Activated CD4-positive, alpha-beta memory T cell treated with anti-CD3 and anti-CD28 coated beads, Interleukin-2, amount 10 ng/mL, durations not matched to agents 7 days and 5 days (primary cell): ENCODE measurements around the gene CARF. TPM values are rescaled to one million over a fixed set of nuclear protein-coding genes. Genes with fewer than 3 reads are reported as not detected.
A peak's percentile ranks its signal among the peaks of the same experiment; 100 is the strongest.
"Not testable (repeated sequence)": the region's sequence is repeated elsewhere in the genome, so short reads cannot be mapped to it uniquely, and the experiment has no call there.

Source experiments
- CTCF ChIA-PET: fragments of 350-600 bp; sonication (Branson Sonifier 250); formaldehyde crosslinking; loops from one replicate; lab custom pipeline; 2021; ENCODE audit warnings: antibody characterized with exemption, inconsistent platforms; lab: Charles Lee
- POLR2A ChIA-PET: fragments of 350-600 bp; sonication (Branson Sonifier 250); formaldehyde crosslinking; loops from one replicate; lab custom pipeline; 2021; ENCODE audit warnings: antibody characterized with exemption; lab: Charles Lee
- DNase-seq: peaks from one replicate; pipeline ENCODE4 v3.0.0-alpha.2; 2020
- H3K27ac Mint-ChIP-seq: one replicate; pipeline ENCODE4 v1.8.0; 2021; ENCODE audit warnings: mild to moderate bottlenecking, mixed read lengths
- H3K27me3 Mint-ChIP-seq: one replicate; pipeline ENCODE4 v1.8.0; 2021; ENCODE audit warnings: mixed read lengths
- H3K36me3 Mint-ChIP-seq: one replicate; pipeline ENCODE4 v1.8.0; 2021; ENCODE audit warnings: low read depth, mixed read lengths
- H3K4me1 Mint-ChIP-seq: one replicate; pipeline ENCODE4 v1.8.0; 2021; ENCODE audit warnings: mixed read lengths
- H3K4me3 Mint-ChIP-seq: one replicate; pipeline ENCODE4 v1.8.0; 2021; ENCODE audit warnings: mild to moderate bottlenecking, mixed read lengths
- H3K9me3 Mint-ChIP-seq: one replicate; pipeline ENCODE4 v1.8.0; 2021; ENCODE audit warnings: mixed read lengths
- total RNA-seq, 2 experiments: library from RNA; stranded (reverse); gene quantifications; one replicate each; pipeline ENCODE4 v1.2.3, GENCODE V29; 2021

The CARF gene
- 10 to 100 TPM; 11.9 to 12.3 TPM for total RNA-seq

DNA sequence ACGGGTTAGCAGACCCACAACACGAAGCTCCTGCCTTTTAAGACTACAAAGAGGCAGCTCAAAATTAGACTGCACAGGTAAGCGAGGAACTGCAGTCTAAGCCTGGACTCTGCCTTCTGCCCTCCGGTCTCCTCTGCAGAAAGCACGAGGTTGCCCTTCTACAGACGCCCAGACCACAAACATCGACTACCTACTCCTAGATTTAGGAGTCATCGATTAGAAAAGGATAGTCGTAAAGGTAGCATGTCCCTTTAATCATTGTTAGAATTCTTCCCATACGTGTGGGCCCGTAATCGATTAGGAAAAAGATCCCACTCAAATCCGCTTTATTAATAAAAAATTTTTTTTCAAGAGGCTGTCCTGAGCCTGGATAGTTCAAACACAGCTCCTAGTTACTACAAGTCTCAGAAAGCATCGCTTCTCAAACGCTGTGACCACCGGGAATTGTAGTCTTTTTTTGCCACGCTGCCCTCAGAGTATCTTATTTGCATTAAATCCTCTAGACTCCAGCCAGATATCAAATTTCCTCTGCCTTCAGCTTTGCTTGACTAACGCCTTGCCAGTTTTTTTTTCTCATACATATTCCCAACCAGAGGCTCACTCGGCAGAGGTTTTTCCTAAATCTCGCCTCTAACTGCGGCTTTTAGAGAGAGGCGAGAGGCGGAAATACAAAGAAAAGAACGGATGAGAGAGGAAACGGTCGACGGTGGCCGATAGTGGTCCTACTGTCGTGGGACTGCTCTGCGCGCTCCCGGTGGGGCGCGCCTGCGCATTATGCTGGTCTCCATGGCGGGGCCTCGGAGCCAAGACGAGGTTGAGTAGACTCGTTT is at the start of gene CARF, which contains the start of gene WDR12:
TSS of gene CARF (plus strand) at position 764 of the 830 bp plus-strand sequence. CDS start 29,628 bp downstream, outside the sequence.
TSS of gene WDR12 (minus strand) at position 162 of the 830 bp plus-strand sequence. CDS start 197 bp downstream, outside the sequence.
- H3K36me3 Mint-ChIP-seq: peaks cover 2% of the 10 kb centered on the region
- H3K27ac Mint-ChIP-seq: peak within 1 kb of the TSS; percentile 95
- H3K9me3 Mint-ChIP-seq: no peaks in the 10 kb centered on the region
- DNase-seq: peak; percentile 93
- H3K4me1 Mint-ChIP-seq: peaks cover 34% of the 10 kb centered on the region
- H3K27me3 Mint-ChIP-seq: no peaks in the 10 kb centered on the region
- POLR2A ChIA-PET: interaction anchor here (0.6 to 3.5 kb wide), 15 partner anchors 8 to 808 kb away, joined by 3 to 25 read pairs (median 4); partner anchors contain the start of genes CYP20A1, ICA1L and NBEAL1
- CTCF ChIA-PET: interaction anchor here (1.0 to 1.4 kb wide), 2 partner anchors 903 to 998 kb away, joined by 3 to 4 read pairs; no protein-coding TSS in a partner anchor
- H3K4me3 Mint-ChIP-seq: peak within 1 kb of the TSS; percentile 91

DNA sequence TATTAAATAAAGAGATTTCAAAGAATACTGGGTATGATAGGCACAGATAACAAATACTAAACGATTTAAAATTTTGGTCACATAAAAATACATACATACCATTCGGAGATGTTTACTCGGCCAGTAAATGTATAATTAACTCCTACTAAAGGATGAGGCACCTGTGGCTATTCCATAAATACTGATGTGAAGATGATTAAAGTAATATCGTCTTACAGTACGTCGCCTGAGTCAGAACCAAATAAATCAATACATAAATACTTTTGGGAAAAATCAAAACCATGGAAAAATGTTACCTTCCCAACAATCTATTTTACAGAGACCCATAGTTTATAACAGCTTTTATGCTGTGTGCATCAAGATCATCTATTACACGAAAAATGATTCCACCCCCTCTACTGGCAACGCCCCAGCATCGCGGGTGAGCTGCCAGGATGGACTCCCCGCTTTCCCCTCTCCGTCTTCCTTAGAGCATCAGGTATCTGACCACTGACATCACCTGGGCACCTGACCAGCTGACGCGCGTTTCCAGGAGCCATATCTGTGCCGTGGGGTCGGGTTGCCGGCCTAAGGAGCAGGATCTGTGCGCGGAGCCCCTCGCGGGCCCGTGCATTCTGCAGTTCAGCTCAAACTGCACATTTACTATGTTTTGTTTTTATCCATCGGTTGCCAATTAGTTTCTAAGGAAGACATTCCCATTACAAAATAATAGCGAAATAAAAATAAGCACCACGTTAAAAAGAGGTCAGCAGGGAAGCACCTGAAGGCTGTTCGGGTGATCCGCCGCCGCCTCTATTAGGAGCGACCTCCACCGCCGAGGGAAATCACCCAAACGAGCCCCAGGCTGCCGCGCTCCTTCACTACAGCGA is 41.4 kb upstream of the CARF start:
- POLR2A ChIA-PET: interaction anchor here (0.5 to 2.5 kb wide), 6 partner anchors 41 to 602 kb away, joined by 3 to 16 read pairs (median 7); partner anchors contain the start of genes CARF, CYP20A1, FAM117B and WDR12

GRCh38 chr2:202871300-202872141 is 40.6 kb upstream of the CARF start, which contains the start of gene ICA1L:
ICA1L (minus strand) TSS chr2:202871766; CDS start chr2:202829009, 42,757 bp downstream.
- peaks cover 12% of the 10 kb centered on the region for H3K4me1 Mint-ChIP-seq
- CTCF ChIA-PET: interaction anchor here (0.6 to 2.8 kb wide), 20 partner anchors 9 to 663 kb away, joined by 3 to 29 read pairs (median 4); partner anchors contain the start of gene FAM117B
- peak within 1 kb of the TSS; percentile 47 for H3K27ac Mint-ChIP-seq
- H3K27me3 Mint-ChIP-seq: no peaks in the 10 kb centered on the region
- no peaks in the 10 kb centered on the region for H3K36me3 Mint-ChIP-seq
- peak within 1 kb of the TSS; percentile 81 for H3K4me3 Mint-ChIP-seq
- peak; percentile 60 for DNase-seq
- POLR2A ChIA-PET: interaction anchor here (1.5 to 2.5 kb wide), 6 partner anchors 10 to 368 kb away, joined by 3 to 16 read pairs (median 7); partner anchors contain the start of genes CARF, CYP20A1, FAM117B and WDR12
- H3K9me3 Mint-ChIP-seq: no peaks in the 10 kb centered on the region

More for the DNA sequence above, 41.4 kb upstream of the CARF start:
- no peaks in the 10 kb centered on the region for H3K36me3 Mint-ChIP-seq
- H3K27me3 Mint-ChIP-seq: no peaks in the 10 kb centered on the region
- peak; percentile 69 for DNase-seq
- H3K9me3 Mint-ChIP-seq: no peaks in the 10 kb centered on the region
- peak overlapping the region; percentile 47 for H3K27ac Mint-ChIP-seq
- peaks cover 12% of the 10 kb centered on the region for H3K4me1 Mint-ChIP-seq
- peak overlapping the region; percentile 81 for H3K4me3 Mint-ChIP-seq
- CTCF ChIA-PET: interaction anchor here (0.6 to 2.8 kb wide), 25 partner anchors 15 to 583 kb away, joined by 3 to 29 read pairs (median 4); partner anchors contain the start of genes CYP20A1 and FAM117B

DNA sequence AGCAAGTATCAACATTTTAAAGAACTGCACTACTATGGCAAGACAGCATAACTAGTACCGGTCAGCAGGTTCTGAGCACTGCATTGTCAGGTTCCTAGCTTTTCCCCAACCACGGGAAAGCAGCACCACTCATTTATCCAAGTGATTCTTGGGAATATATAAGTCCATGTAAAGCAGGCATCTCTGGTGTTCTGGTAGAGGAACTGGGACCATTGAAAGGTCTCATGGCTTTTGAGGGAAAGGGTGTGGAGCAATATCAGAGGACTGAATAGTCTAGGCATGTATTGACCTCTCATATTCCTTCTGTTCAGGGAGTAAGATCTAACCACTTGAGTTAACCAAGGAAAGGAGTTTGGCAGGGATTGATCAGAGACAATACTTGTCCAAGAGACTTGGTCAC is 34.4 kb upstream of the CARF start:
- Mint-ChIP-seq H3K27me3 (no peaks in the 10 kb centered on the region), H3K4me1 (peaks cover 1% of the 10 kb centered on the region), H3K4me3 (no peak overlapping the region), H3K9me3 (no peaks in the 10 kb centered on the region), H3K27ac (no peak overlapping the region), H3K36me3 (peaks cover 12% of the 10 kb centered on the region)
- ChIA-PET CTCF (no interaction called here), POLR2A (no interaction called here)
- no peak for DNase-seq

GRCh38 chr2:202881570-202881969 is 30.5 kb upstream of the CARF start:
- Mint-ChIP-seq H3K9me3 (no peaks in the 10 kb centered on the region), H3K36me3 (peaks cover 23% of the 10 kb centered on the region), H3K4me1 (no peaks in the 10 kb centered on the region), H3K4me3 (no peak overlapping the region), H3K27me3 (no peaks in the 10 kb centered on the region), H3K27ac (no peak overlapping the region)
- no peak for DNase-seq
- ChIA-PET POLR2A (interaction anchor here (0.9 kb wide), 1 partner anchor 9 kb away, joined by 3 read pairs; the partner anchor contains the start of gene ICA1L), CTCF (no interaction called here)

GRCh38 chr2:202883987-202884675 is 27.9 kb upstream of the CARF start:
- Mint-ChIP-seq H3K27me3 (no peaks in the 10 kb centered on the region), H3K36me3 (peaks cover 23% of the 10 kb centered on the region), H3K9me3 (no peaks in the 10 kb centered on the region), H3K4me1 (no peaks in the 10 kb centered on the region), H3K4me3 (no peak overlapping the region), H3K27ac (no peak overlapping the region)
- no peak for DNase-seq
- CTCF ChIA-PET: no interaction called here
- POLR2A ChIA-PET: no interaction called here

DNA sequence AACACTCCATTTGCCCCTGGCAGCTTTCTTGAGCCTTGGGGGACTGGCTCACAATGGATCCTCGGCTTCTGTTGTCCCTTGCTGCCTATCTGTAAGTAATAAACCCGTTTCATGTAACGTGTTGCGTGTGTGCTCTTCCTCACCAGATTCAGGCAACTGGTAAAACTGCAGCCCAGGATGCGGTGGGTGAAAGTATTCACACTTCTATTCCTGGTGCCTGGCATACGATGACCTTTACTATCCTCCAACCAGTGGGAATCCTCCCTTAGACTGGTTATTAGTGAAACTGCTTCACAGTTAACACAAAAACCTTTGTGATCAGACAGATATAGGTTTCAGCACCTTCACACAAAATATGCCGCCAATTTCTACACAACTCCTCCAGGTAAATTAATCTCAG is 26.9 kb upstream of the CARF start:
- H3K9me3 Mint-ChIP-seq: no peaks in the 10 kb centered on the region
- H3K4me3 Mint-ChIP-seq: no peak overlapping the region
- peaks cover 26% of the 10 kb centered on the region for H3K36me3 Mint-ChIP-seq
- POLR2A ChIA-PET: no interaction called here
- CTCF ChIA-PET: no interaction called here
- DNase-seq: no peak
- no peaks in the 10 kb centered on the region for H3K27me3 Mint-ChIP-seq
- H3K27ac Mint-ChIP-seq: no peak overlapping the region
- H3K4me1 Mint-ChIP-seq: no peaks in the 10 kb centered on the region

DNA sequence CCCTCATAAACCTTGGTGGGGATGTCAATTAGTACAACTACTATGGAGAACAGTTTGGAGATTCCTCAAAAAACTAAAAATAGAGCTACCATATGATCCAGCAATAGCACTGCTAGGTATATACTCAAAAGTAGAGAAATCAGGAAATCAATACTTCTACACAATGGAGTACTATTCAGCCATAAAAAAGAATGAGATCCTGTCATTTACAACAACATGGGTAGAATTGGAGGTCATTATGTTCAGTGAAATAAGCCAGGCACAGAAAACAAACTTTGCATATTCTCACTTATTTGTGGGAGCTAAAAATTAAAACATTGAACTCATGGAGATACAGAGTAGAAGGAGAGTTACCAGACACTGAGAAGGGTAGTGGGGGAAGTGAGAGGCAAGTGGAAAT is 6.6 kb upstream of the CARF start:
- H3K4me3 Mint-ChIP-seq, H3K9me3 Mint-ChIP-seq, H3K27ac Mint-ChIP-seq, CTCF ChIA-PET, H3K27me3 Mint-ChIP-seq, POLR2A ChIA-PET, DNase-seq: not testable (repeated sequence)
- Mint-ChIP-seq H3K4me1 (peaks cover 29% of the 10 kb centered on the region), H3K36me3 (peaks cover 36% of the 10 kb centered on the region)

- no peak overlapping the region for H3K27ac Mint-ChIP-seq
- no peaks in the 10 kb centered on the region for H3K27me3 Mint-ChIP-seq
- DNase-seq: no peak
- CTCF ChIA-PET: interaction anchor here (1.3 kb wide), 1 partner anchor 12 kb away, joined by 3 read pairs; no protein-coding TSS in a partner anchor
- H3K4me1 Mint-ChIP-seq: peaks cover 39% of the 10 kb centered on the region
- H3K36me3 Mint-ChIP-seq: peaks cover 32% of the 10 kb centered on the region
- POLR2A ChIA-PET: no interaction called here
- H3K4me3 Mint-ChIP-seq: no peak overlapping the region
- H3K9me3 Mint-ChIP-seq: peaks cover 5% of the 10 kb centered on the region
Observed at GRCh38 chr2:202908186-202908585, 3.9 kb upstream of the CARF start.

DNA sequence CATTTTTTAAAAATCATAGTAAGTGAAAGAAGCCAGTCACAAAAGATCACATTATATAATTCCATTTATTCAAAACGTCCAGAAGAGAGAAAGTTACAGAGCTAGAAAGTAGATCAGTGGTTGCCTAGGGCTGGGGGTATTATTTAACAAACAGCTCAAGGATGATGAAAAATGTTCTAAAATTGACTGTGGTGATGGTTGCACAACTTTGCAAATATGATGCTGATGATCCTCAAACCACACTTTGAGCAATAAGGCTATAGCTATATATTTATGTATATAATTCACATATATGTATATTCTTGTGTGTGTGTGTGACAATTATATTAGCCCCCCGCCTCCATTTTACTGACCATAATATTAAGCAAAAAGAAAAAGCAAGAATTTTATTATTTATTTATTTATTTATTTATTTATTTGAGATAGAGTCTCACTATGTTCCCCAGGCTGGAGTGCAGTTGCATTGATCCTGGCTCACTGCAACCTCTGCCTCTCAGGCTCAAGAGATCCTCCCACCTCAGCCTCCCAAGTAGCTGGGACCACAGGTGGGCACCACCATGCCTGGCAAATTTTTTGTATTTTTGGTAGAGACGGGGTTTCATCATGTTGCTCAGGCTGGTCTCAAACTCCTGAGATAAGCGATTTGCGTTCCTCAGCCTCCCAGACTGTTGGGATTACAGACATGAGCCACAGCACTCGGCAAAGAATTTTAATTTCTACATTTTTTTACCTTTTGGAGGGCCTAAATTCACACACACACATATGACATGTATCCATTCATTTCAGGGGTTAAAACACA is 2.5 kb upstream of the CARF start:
- Mint-ChIP-seq H3K27me3 (no peaks in the 10 kb centered on the region), H3K4me1 (peaks cover 36% of the 10 kb centered on the region), H3K9me3 (peaks cover 1% of the 10 kb centered on the region), H3K4me3 (peak overlapping the region; percentile 91), H3K36me3 (peaks cover 20% of the 10 kb centered on the region), H3K27ac (no peak overlapping the region)
- ChIA-PET POLR2A (no interaction called here), CTCF (interaction anchor here (0.6 to 1.3 kb wide), 3 partner anchors 12 to 39 kb away, joined by 3 read pairs; no protein-coding TSS in a partner anchor)
- DNase-seq: no peak
